Fibroblast of lung (primary cell): ENCODE measurements around the gene EFCAB6. TPM values are rescaled to one million over a fixed set of nuclear protein-coding genes. Genes with fewer than 3 reads are reported as not detected.
A peak's percentile ranks its signal among the peaks of the same experiment; 100 is the strongest.

Experiments
- DNase-seq, 2 donors: peaks; one replicate each; pipeline versions ENCODE4 v3.0.0 to v3.0.0-alpha.2; 2010; ENCODE audit warnings: low read depth in 2 of 2
- H2AFZ ChIP-seq: 2 replicates; pipeline ENCODE4 v1.5.1; 2012; ENCODE audit warnings: low read length, control low read depth, inconsistent platforms
- H3K27ac ChIP-seq: 2 replicates; pipeline ENCODE4 v1.5.1; 2011; ENCODE audit warnings: low read length, control low read depth; ENCODE audit not compliant: insufficient read depth
- H3K27me3 ChIP-seq: 2 replicates; pipeline ENCODE4 v1.5.1; 2011; ENCODE audit warnings: mild to moderate bottlenecking, low read length; ENCODE audit not compliant: control insufficient read depth, insufficient read depth
- H3K36me3 ChIP-seq: 2 replicates; pipeline ENCODE4 v1.5.1; 2011; ENCODE audit warnings: low read length; ENCODE audit not compliant: control insufficient read depth, insufficient read depth
- H3K4me1 ChIP-seq: 2 replicates; pipeline ENCODE4 v1.5.1; 2011; ENCODE audit warnings: low read length; ENCODE audit not compliant: control insufficient read depth, insufficient read depth; ENCODE audit errors: extremely low read depth
- H3K4me2 ChIP-seq: 2 replicates; pipeline ENCODE4 v1.5.1; 2011; ENCODE audit warnings: low read length, control low read depth; ENCODE audit not compliant: insufficient read depth; ENCODE audit errors: extremely low read depth
- H3K4me3 ChIP-seq, 4 experiments: fragments of 200-600 bp in 1 of 4; sonication (generic) in 1 of 4; replicated peaks in 1 of 4; 2 replicates each; pipeline ENCODE4 v1.5.1; 2011 to 2016; ENCODE audit warnings: low read length in 4 of 4, low read depth in 3 of 4, mild to moderate bottlenecking in 3 of 4, control low read depth in 2 of 4, inconsistent platforms in 1 of 4, mixed read lengths in 1 of 4; ENCODE audit not compliant: insufficient read depth in 1 of 4; ENCODE audit errors: control extremely low read depth in 1 of 4
- H3K79me2 ChIP-seq: 2 replicates; pipeline ENCODE4 v1.5.1; 2012; ENCODE audit warnings: mild to moderate bottlenecking, low read length, inconsistent platforms; ENCODE audit not compliant: control insufficient read depth, insufficient read depth
- H3K9ac ChIP-seq: 2 replicates; pipeline ENCODE4 v1.5.1; 2011; ENCODE audit warnings: mild to moderate bottlenecking, low read length, control low read depth; ENCODE audit not compliant: insufficient read depth
- H3K9me3 ChIP-seq: 2 replicates; pipeline ENCODE4 v1.5.1; 2012; ENCODE audit warnings: low read depth, low read length; ENCODE audit not compliant: control insufficient read depth, insufficient read depth
- H4K20me1 ChIP-seq: 2 replicates; pipeline ENCODE4 v1.5.1; 2011; ENCODE audit warnings: low read length; ENCODE audit not compliant: control insufficient read depth, insufficient read depth; ENCODE audit errors: extremely low read depth
- CTCF ChIP-seq, 2 donors: IDR thresholded peaks in 1 of 2; conservative IDR thresholded peaks in 1 of 2; 1 replicate in 1 of 2; 2 replicates in 1 of 2; pipeline ENCODE4 v1.5.1; 2011 to 2012; ENCODE audit warnings: low read length in 2 of 2, control low read depth in 1 of 2, inconsistent platforms in 1 of 2, low read depth in 1 of 2, mild to moderate bottlenecking in 1 of 2
- EZH2 ChIP-seq: IDR thresholded peaks from 2 replicates; pipeline ENCODE4 v1.5.1; 2012; ENCODE audit warnings: low read length, control low read depth, mild to moderate bottlenecking; ENCODE audit errors: missing control alignments
- polyA plus RNA-seq, 2 donors: library from polyadenylated mRNA; depleted of rRNA in 1 of 2; stranded (reverse) in 1 of 2; unstranded in 1 of 2; fragments of >200 nt; gene quantifications; 2 replicates each; pipeline ENCODE4 v1.2.1, GENCODE V29; 2011 to 2012; ENCODE audit warnings: missing spikeins in 1 of 2
- total RNA-seq: library from RNA; depleted of rRNA; stranded (reverse); fragments of >200 nt; gene quantifications from 2 replicates; pipeline ENCODE4 v1.2.1, GENCODE V29; 2014

The EFCAB6 gene
- total and polyA plus RNA-seq, 2 donors (not counting 1 experiment from before 2014, with no cell fraction given) = 1.0 to 1.5 TPM

DNA sequence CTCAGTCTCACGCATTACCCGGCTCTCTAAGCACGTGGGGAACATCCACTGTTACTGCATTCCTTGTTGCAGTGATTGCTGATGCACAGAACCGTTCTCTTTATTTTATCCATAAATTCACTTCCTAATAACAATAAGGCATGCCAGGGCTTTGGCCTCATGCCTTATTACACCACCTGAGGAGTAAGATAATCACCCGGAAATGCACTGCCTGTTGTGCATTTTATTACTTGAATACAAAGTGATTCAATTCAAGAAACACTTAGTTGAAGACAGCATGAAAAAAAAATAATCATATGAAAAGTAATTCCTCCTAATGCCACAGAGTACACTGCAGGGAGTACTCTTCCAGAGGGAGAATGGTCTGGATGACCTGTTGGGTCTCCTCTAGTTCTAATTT lies 19.2 kb downstream of the EFCAB6 start:
- Histone ChIP-seq H3K4me1 (no peaks in the 10 kb centered on the region), H4K20me1 (no peaks in the 10 kb centered on the region), H3K9ac (no peak overlapping the region), H3K4me2 (no peak overlapping the region), H3K36me3 (no peaks in the 10 kb centered on the region), H3K79me2 (no peaks in the 10 kb centered on the region), H3K9me3 (no peaks in the 10 kb centered on the region), H3K4me3 (no peak overlapping the region), H3K27ac (no peak overlapping the region), H3K27me3 (peaks cover 4% of the 10 kb centered on the region), H2AFZ (no peak overlapping the region)
- no peak for TF ChIP-seq EZH2
- no peak for TF ChIP-seq CTCF (conservative IDR thresholded peaks at IDR 0.05 in 1 of 2, IDR thresholded peaks at IDR 0.05 in 1 of 2; ENCODE audit: low read depth in 1 of 2, low read length in 2 of 2)
- no peak for DNase-seq

GRCh38 chr22:43789452-43789851 lies 22.7 kb downstream of the EFCAB6 start:
- Histone ChIP-seq H3K79me2 (no peaks in the 10 kb centered on the region), H3K4me1 (no peaks in the 10 kb centered on the region), H4K20me1 (no peaks in the 10 kb centered on the region), H2AFZ (no peak overlapping the region), H3K9me3 (no peaks in the 10 kb centered on the region), H3K4me2 (no peak overlapping the region), H3K4me3 (no peak overlapping the region), H3K27ac (no peak overlapping the region), H3K27me3 (no peaks in the 10 kb centered on the region), H3K36me3 (no peaks in the 10 kb centered on the region), H3K9ac (no peak overlapping the region)
- no peak for TF ChIP-seq CTCF (conservative IDR thresholded peaks at IDR 0.05 in 1 of 2, IDR thresholded peaks at IDR 0.05 in 1 of 2; ENCODE audit: low read depth in 1 of 2, low read length in 2 of 2)
- no peak for TF ChIP-seq EZH2
- peak; percentile 87 to 98 for DNase-seq

DNA sequence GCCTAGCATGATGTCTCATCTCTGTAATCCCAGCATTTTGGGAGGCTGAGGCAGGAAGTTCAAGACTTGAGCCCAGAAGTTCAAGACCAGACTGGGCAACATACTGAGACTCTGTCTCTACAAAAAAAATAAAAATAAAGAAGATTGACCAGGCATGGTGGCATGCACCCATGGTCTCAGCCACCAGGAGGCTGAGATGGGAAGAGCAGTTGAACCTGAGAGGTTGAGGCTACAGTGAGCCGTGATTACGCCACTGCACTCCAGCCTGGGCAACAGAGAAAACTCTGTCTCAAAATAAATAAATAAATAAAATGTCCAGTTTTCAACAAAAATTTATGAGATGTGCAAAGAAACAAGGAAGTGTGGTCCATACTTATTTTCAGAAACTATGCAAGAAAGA lies 28.3 kb downstream of the EFCAB6 start:
- no peaks in the 10 kb centered on the region for H3K4me1 ChIP-seq
- H3K27ac ChIP-seq = no peak overlapping the region
- H3K27me3 ChIP-seq = no peaks in the 10 kb centered on the region
- no peak for DNase-seq
- TF ChIP-seq EZH2 = no peak
- TF ChIP-seq CTCF (conservative IDR thresholded peaks at IDR 0.05 in 1 of 2, IDR thresholded peaks at IDR 0.05 in 1 of 2; ENCODE audit: low read depth in 1 of 2, low read length in 2 of 2) = peak in 1 of 2 donors; percentile 20
- no peak overlapping the region for H3K4me2 ChIP-seq
- H4K20me1 ChIP-seq = no peaks in the 10 kb centered on the region
- H2AFZ ChIP-seq = no peak overlapping the region
- H3K4me3 ChIP-seq = no peak overlapping the region
- H3K9ac ChIP-seq = no peak overlapping the region
- H3K36me3 ChIP-seq = no peaks in the 10 kb centered on the region
- H3K79me2 ChIP-seq = no peaks in the 10 kb centered on the region
- H3K9me3 ChIP-seq = no peaks in the 10 kb centered on the region
